Ishikawa (cell line): Measurements from ENCODE around the gene NDUFB10.

ENCODE experiments used
- CEBPB ChIP-seq: IDR thresholded peaks from 2 replicates; pipeline ENCODE4 v1.6.1; 2012
- EP300 ChIP-seq: IDR thresholded peaks from 2 replicates; pipeline ENCODE4 v1.6.1; 2012; ENCODE audit warnings: borderline replicate concordance
- RAD21 ChIP-seq: IDR thresholded peaks from 2 replicates; pipeline ENCODE4 v1.6.1; 2012; ENCODE audit warnings: low read depth
- TAF1 ChIP-seq: IDR thresholded peaks from 2 replicates; pipeline ENCODE4 v1.6.1; 2012; ENCODE audit warnings: low read depth, mild to moderate bottlenecking
- YY1 ChIP-seq: IDR thresholded peaks from 2 replicates; pipeline ENCODE4 v1.6.1; 2012; ENCODE audit warnings: low read depth
- TF ChIP-seq, protein P1 (sequence below): IDR thresholded peaks from 2 replicates; pipeline ENCODE4 v1.6.1; 2012; ENCODE audit warnings: low read depth, mild to moderate bottlenecking

DNA sequence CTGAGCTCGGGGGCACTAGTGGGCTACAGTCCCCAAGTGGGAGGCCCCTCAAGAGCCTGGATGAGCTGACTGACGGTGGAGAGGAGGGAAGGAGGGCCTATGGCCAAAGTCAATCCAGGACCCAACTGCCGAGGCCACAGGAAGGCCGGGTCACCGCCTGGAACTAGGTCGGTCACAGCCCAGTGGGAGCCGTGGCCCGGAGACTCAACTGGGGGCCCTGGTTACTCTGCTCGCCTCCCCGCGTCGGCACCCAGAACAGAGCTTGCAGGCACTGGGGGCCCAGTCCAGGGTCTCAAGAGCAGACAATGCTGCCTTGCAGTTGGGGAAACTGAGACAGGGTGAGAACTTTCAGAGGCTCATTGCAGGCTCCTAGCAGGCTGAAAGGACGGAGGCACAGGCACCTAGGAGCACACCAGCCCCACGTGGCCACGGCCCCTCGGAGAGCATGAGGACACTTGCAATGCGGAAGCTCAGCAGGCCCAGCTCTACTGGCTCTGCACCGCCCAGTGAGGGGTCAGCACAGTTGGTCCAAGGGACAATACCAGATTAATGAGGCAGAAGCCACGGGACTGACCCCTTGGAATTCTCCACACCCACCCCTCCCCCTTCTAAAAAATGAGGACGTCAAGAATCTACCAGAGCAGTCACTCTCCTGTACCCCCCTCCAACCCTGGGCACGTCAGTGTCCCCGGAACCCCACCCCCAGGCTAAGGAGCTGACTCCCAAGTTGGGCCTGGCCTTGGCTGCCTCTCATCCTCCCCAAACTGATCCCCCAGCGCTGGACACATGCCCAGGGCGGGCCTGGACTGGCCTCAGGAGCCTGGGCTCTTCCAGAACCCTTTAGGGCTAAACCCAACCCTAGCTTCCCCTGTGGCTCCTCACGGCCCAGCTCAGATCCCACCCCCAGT, 43.4 kb upstream of the NDUFB10 start:
- TF ChIP-seq TAF1, result no peak
- TF ChIP-seq EP300, result no peak
- TF ChIP-seq, protein P1, sequence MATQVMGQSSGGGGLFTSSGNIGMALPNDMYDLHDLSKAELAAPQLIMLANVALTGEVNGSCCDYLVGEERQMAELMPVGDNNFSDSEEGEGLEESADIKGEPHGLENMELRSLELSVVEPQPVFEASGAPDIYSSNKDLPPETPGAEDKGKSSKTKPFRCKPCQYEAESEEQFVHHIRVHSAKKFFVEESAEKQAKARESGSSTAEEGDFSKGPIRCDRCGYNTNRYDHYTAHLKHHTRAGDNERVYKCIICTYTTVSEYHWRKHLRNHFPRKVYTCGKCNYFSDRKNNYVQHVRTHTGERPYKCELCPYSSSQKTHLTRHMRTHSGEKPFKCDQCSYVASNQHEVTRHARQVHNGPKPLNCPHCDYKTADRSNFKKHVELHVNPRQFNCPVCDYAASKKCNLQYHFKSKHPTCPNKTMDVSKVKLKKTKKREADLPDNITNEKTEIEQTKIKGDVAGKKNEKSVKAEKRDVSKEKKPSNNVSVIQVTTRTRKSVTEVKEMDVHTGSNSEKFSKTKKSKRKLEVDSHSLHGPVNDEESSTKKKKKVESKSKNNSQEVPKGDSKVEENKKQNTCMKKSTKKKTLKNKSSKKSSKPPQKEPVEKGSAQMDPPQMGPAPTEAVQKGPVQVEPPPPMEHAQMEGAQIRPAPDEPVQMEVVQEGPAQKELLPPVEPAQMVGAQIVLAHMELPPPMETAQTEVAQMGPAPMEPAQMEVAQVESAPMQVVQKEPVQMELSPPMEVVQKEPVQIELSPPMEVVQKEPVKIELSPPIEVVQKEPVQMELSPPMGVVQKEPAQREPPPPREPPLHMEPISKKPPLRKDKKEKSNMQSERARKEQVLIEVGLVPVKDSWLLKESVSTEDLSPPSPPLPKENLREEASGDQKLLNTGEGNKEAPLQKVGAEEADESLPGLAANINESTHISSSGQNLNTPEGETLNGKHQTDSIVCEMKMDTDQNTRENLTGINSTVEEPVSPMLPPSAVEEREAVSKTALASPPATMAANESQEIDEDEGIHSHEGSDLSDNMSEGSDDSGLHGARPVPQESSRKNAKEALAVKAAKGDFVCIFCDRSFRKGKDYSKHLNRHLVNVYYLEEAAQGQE, result no peak
- TF ChIP-seq CEBPB, result no peak
- no peak for TF ChIP-seq RAD21
- no peak for TF ChIP-seq YY1
